ENCODE data around the gene TUBB3. TPM values are rescaled to one million over a fixed set of nuclear protein-coding genes. Genes with fewer than 3 reads are reported as not detected.

TUBB3 gene
- total RNA-seq, 2 experiments from 2014 or later: 3.6 to 5.0 TPM

- DNase-seq (no peak), ATAC-seq (no peak)
- no peak overlapping the region for H3K27ac Mint-ChIP-seq
- peak overlapping the region; percentile 64 for H3K4me3 Mint-ChIP-seq
- no peaks in the 10 kb centered on the region for H3K36me3 Mint-ChIP-seq
- H3K4me1 Mint-ChIP-seq: peaks cover 15% of the 10 kb centered on the region
- CTCF ChIA-PET: interaction anchor here (0.8 to 1.3 kb wide), 4 partner anchors 23 to 250 kb away, joined by 3 to 4 read pairs (median 3); no protein-coding TSS in a partner anchor
- peaks cover 33% of the 10 kb centered on the region for H3K27me3 Mint-ChIP-seq
- no peaks in the 10 kb centered on the region for H3K9me3 Mint-ChIP-seq (ENCODE audit: low read depth)
Observed at GRCh38 chr16:89949121-89949742, 26.1 kb downstream of the TUBB3 start.

- no peak overlapping the region for H3K27ac Mint-ChIP-seq
- no peak for DNase-seq
- H3K4me3 Mint-ChIP-seq: peak overlapping the region; percentile 64
- H3K27me3 Mint-ChIP-seq: peaks cover 31% of the 10 kb centered on the region
- H3K4me1 Mint-ChIP-seq: peaks cover 15% of the 10 kb centered on the region
- CTCF ChIA-PET: interaction anchor here (0.7 to 1.4 kb wide), 6 partner anchors 22 to 293 kb away, joined by 3 to 4 read pairs (median 3); partner anchors contain the start of gene CHMP1A
- H3K9me3 Mint-ChIP-seq (ENCODE audit: low read depth): no peaks in the 10 kb centered on the region
- no peak for ATAC-seq
- H3K36me3 Mint-ChIP-seq: no peaks in the 10 kb centered on the region
Observed at GRCh38 chr16:89949756-89950155, 26.6 kb downstream of the TUBB3 start.

- CTCF ChIA-PET: interaction anchor here (1.1 to 1.4 kb wide), 2 partner anchors 20 to 41 kb away, joined by 3 read pairs; no protein-coding TSS in a partner anchor
- H3K4me1 Mint-ChIP-seq: peaks cover 15% of the 10 kb centered on the region
- no peaks in the 10 kb centered on the region for H3K36me3 Mint-ChIP-seq
- ATAC-seq (no peak), DNase-seq (no peak)
- H3K27me3 Mint-ChIP-seq: peaks cover 20% of the 10 kb centered on the region
- no peak overlapping the region for H3K4me3 Mint-ChIP-seq
- H3K9me3 Mint-ChIP-seq (ENCODE audit: low read depth): no peaks in the 10 kb centered on the region
- H3K27ac Mint-ChIP-seq: no peak overlapping the region
Observed at GRCh38 chr16:89951509-89951908, 28.4 kb downstream of the TUBB3 start.

GRCh38 chr16:89952049-89952448, 28.9 kb downstream of the TUBB3 start:
- Mint-ChIP-seq H3K27me3 (peaks cover 16% of the 10 kb centered on the region), H3K9me3 (ENCODE audit: low read depth) (no peaks in the 10 kb centered on the region), H3K27ac (no peak overlapping the region), H3K4me3 (no peak overlapping the region), H3K36me3 (no peaks in the 10 kb centered on the region), H3K4me1 (peaks cover 15% of the 10 kb centered on the region)
- DNase-seq (no peak), ATAC-seq (no peak)
- CTCF ChIA-PET: no interaction called here

GRCh38 chr16:89952551-89952950, 29.4 kb downstream of the TUBB3 start:
- CTCF ChIA-PET: no interaction called here
- ATAC-seq (no peak), DNase-seq (no peak)
- Mint-ChIP-seq H3K27ac (no peak overlapping the region), H3K27me3 (peaks cover 11% of the 10 kb centered on the region), H3K4me3 (no peak overlapping the region), H3K4me1 (peaks cover 15% of the 10 kb centered on the region), H3K36me3 (no peaks in the 10 kb centered on the region), H3K9me3 (ENCODE audit: low read depth) (no peaks in the 10 kb centered on the region)

GRCh38 chr16:89953671-89954406, 30.7 kb downstream of the TUBB3 start:
- Mint-ChIP-seq H3K27me3 (peaks cover 2% of the 10 kb centered on the region), H3K27ac (no peak overlapping the region), H3K9me3 (ENCODE audit: low read depth) (no peaks in the 10 kb centered on the region), H3K36me3 (peaks cover 3% of the 10 kb centered on the region), H3K4me1 (peaks cover 9% of the 10 kb centered on the region), H3K4me3 (no peak overlapping the region)
- ATAC-seq (no peak), DNase-seq (no peak)
- CTCF ChIA-PET: no interaction called here

- H3K4me3 Mint-ChIP-seq: no peak overlapping the region
- CTCF ChIA-PET: no interaction called here
- H3K4me1 Mint-ChIP-seq: peaks cover 9% of the 10 kb centered on the region
- ATAC-seq (no peak), DNase-seq (no peak)
- no peaks in the 10 kb centered on the region for H3K9me3 Mint-ChIP-seq (ENCODE audit: low read depth)
- H3K36me3 Mint-ChIP-seq: peaks cover 3% of the 10 kb centered on the region
- H3K27ac Mint-ChIP-seq: no peak overlapping the region
- H3K27me3 Mint-ChIP-seq: peaks cover 2% of the 10 kb centered on the region
Observed at GRCh38 chr16:89954462-89954861, 31.3 kb downstream of the TUBB3 start.

GRCh38 chr16:89955001-89955685, 32.0 kb downstream of the TUBB3 start:
- ATAC-seq: no peak
- CTCF ChIA-PET: no interaction called here
- no peaks in the 10 kb centered on the region for H3K9me3 Mint-ChIP-seq (ENCODE audit: low read depth)
- no peaks in the 10 kb centered on the region for H3K27me3 Mint-ChIP-seq
- H3K4me3 Mint-ChIP-seq: no peak overlapping the region
- peaks cover 4% of the 10 kb centered on the region for H3K4me1 Mint-ChIP-seq
- H3K27ac Mint-ChIP-seq: no peak overlapping the region
- H3K36me3 Mint-ChIP-seq: peaks cover 3% of the 10 kb centered on the region
- DNase-seq: no peak

- CTCF ChIA-PET: interaction anchor here (1.4 kb wide), 1 partner anchor 9 kb away, joined by 3 read pairs; no protein-coding TSS in a partner anchor
- Mint-ChIP-seq H3K9me3 (ENCODE audit: low read depth) (no peaks in the 10 kb centered on the region), H3K4me3 (no peak overlapping the region), H3K27ac (no peak overlapping the region), H3K4me1 (peaks cover 4% of the 10 kb centered on the region), H3K36me3 (peaks cover 3% of the 10 kb centered on the region), H3K27me3 (no peaks in the 10 kb centered on the region)
- no peak for ATAC-seq
- no peak for DNase-seq
Observed at GRCh38 chr16:89956505-89957215, 33.5 kb downstream of the TUBB3 start.

- ATAC-seq (no peak), DNase-seq (no peak)
- Mint-ChIP-seq H3K27me3 (no peaks in the 10 kb centered on the region), H3K4me3 (no peak overlapping the region), H3K36me3 (peaks cover 3% of the 10 kb centered on the region), H3K9me3 (ENCODE audit: low read depth) (no peaks in the 10 kb centered on the region), H3K27ac (no peak overlapping the region), H3K4me1 (peaks cover 4% of the 10 kb centered on the region)
- CTCF ChIA-PET: interaction anchor here (1.4 kb wide), 1 partner anchor 10 kb away, joined by 3 read pairs; no protein-coding TSS in a partner anchor
Observed at GRCh38 chr16:89957216-89957785, 34.2 kb downstream of the TUBB3 start.

GRCh38 chr16:89958068-89958467, 34.9 kb downstream of the TUBB3 start:
- ATAC-seq (no peak), DNase-seq (no peak)
- CTCF ChIA-PET: no interaction called here
- Mint-ChIP-seq H3K27me3 (no peaks in the 10 kb centered on the region), H3K36me3 (peaks cover 3% of the 10 kb centered on the region), H3K27ac (no peak overlapping the region), H3K4me3 (no peak overlapping the region), H3K9me3 (ENCODE audit: low read depth) (no peaks in the 10 kb centered on the region), H3K4me1 (peaks cover 4% of the 10 kb centered on the region)

- H3K9me3 Mint-ChIP-seq (ENCODE audit: low read depth): no peaks in the 10 kb centered on the region
- H3K27ac Mint-ChIP-seq: no peak overlapping the region
- CTCF ChIA-PET: no interaction called here
- DNase-seq (no peak), ATAC-seq (no peak)
- H3K27me3 Mint-ChIP-seq: no peaks in the 10 kb centered on the region
- H3K36me3 Mint-ChIP-seq: peaks cover 3% of the 10 kb centered on the region
- no peak overlapping the region for H3K4me3 Mint-ChIP-seq
- H3K4me1 Mint-ChIP-seq: peaks cover 3% of the 10 kb centered on the region
Observed at GRCh38 chr16:89958596-89958995, 35.5 kb downstream of the TUBB3 start.

- CTCF ChIA-PET: no interaction called here
- Mint-ChIP-seq H3K4me1 (no peaks in the 10 kb centered on the region), H3K27ac (no peak overlapping the region), H3K27me3 (no peaks in the 10 kb centered on the region), H3K36me3 (peaks cover 3% of the 10 kb centered on the region), H3K4me3 (no peak overlapping the region), H3K9me3 (ENCODE audit: low read depth) (no peaks in the 10 kb centered on the region)
- no peak for ATAC-seq
- no peak for DNase-seq
Observed at GRCh38 chr16:89960966-89961365, 37.8 kb downstream of the TUBB3 start.

Data from activated CD8-positive, alpha-beta memory T cell treated with anti-CD3 and anti-CD28 coated beads, Interleukin-2, amount 10 ng/mL, durations not matched to agents 7 days and 5 days (primary cell).